ENCODE measurements around the gene KREMEN2. TPM values are rescaled to one million over a fixed set of nuclear protein-coding genes. Genes with fewer than 3 reads are reported as not detected.

KREMEN2 gene
- total RNA-seq, 1 experiment from 2014 or later: 7.5 TPM

GRCh38 chr16:2987833-2988232 lies 23.8 kb downstream of the KREMEN2 start:
- TF ChIP-seq MYBL2 (CRISPR knock-in tag; IDR thresholded peaks at IDR 0.05) (no peak), NFATC4 (CRISPR knock-in tag; IDR thresholded peaks at IDR 0.05) (no peak), SOX15 (CRISPR knock-in tag; IDR thresholded peaks at IDR 0.05) (no peak), ATF1 (CRISPR knock-in tag; IDR thresholded peaks at IDR 0.05) (no peak), ZNF138 (CRISPR knock-in tag; conservative IDR thresholded peaks at IDR 0.05) (no peak), ZNF423 (CRISPR knock-in tag; IDR thresholded peaks at IDR 0.05) (no peak), ARID4B (CRISPR knock-in tag; IDR thresholded peaks at IDR 0.05; ENCODE audit: borderline replicate concordance) (no peak), TEAD1 (CRISPR knock-in tag; IDR thresholded peaks at IDR 0.05) (no peak), ZNF416 (CRISPR knock-in tag; IDR thresholded peaks at IDR 0.05) (no peak), EMX1 (CRISPR knock-in tag; IDR thresholded peaks at IDR 0.05) (no peak), SMAD4 (CRISPR knock-in tag; IDR thresholded peaks at IDR 0.05) (no peak), TP53 (CRISPR knock-in tag; IDR thresholded peaks at IDR 0.05) (no peak)

GRCh38 chr16:2988590-2989099 lies 24.6 kb downstream of the KREMEN2 start:
- Mint-ChIP-seq H3K4me1 (peaks cover 21% of the 10 kb centered on the region), H3K27me3 (ENCODE audit: low read depth) (peaks cover 6% of the 10 kb centered on the region; the same call in 1 of the 2 replicates), H3K9me3 (no peaks in the 10 kb centered on the region), H3K27ac (no peak overlapping the region), H3K4me3 (no peak overlapping the region), H3K36me3 (no peaks in the 10 kb centered on the region)
- ChIA-PET POLR2A (interaction anchor here (1.1 kb wide), 1 partner anchor 17 kb away, joined by 4 read pairs; no protein-coding TSS in a partner anchor), CTCF (interaction anchor here (1.0 to 1.8 kb wide), 4 partner anchors 13 to 70 kb away, joined by 4 to 6 read pairs (median 4); no protein-coding TSS in a partner anchor)
- TF ChIP-seq TP53 (CRISPR knock-in tag; IDR thresholded peaks at IDR 0.05) (no peak), CREM (CRISPR knock-in tag; IDR thresholded peaks at IDR 0.05) (no peak), SMAD3 (CRISPR knock-in tag; IDR thresholded peaks at IDR 0.05; ENCODE audit: borderline replicate concordance) (no peak), NFE2L1 (CRISPR knock-in tag; IDR thresholded peaks at IDR 0.05) (no peak), NR3C1 (CRISPR knock-in tag; conservative IDR thresholded peaks at IDR 0.05; ENCODE audit: low read depth) (no peak), FOXK1 (CRISPR knock-in tag; IDR thresholded peaks at IDR 0.05) (no peak)
- no peak for DNase-seq (ENCODE audit: low spot score)
- ATAC-seq: peak; percentile 10; the same call in 1 of the 2 replicates

More at GRCh38 chr16:2987833-2988232, 23.8 kb downstream of the KREMEN2 start:
- H3K36me3 Mint-ChIP-seq: no peaks in the 10 kb centered on the region
- CTCF ChIA-PET: interaction anchor here (1.0 to 1.8 kb wide), 2 partner anchors 18 to 71 kb away, joined by 4 to 6 read pairs; no protein-coding TSS in a partner anchor
- DNase-seq (ENCODE audit: low spot score) (no peak), ATAC-seq (no peak)
- POLR2A ChIA-PET: no interaction called here
- H3K27me3 Mint-ChIP-seq (ENCODE audit: low read depth): peaks cover 6% of the 10 kb centered on the region; the same call in 1 of the 2 replicates
- H3K4me1 Mint-ChIP-seq: peaks cover 23% of the 10 kb centered on the region
- H3K27ac Mint-ChIP-seq: no peak overlapping the region
- no peak overlapping the region for H3K4me3 Mint-ChIP-seq
- H3K9me3 Mint-ChIP-seq: no peaks in the 10 kb centered on the region

- Mint-ChIP-seq H3K9me3 (no peaks in the 10 kb centered on the region), H3K27me3 (ENCODE audit: low read depth) (no peaks in the 10 kb centered on the region), H3K27ac (no peak overlapping the region), H3K36me3 (no peaks in the 10 kb centered on the region), H3K4me1 (peaks cover 21% of the 10 kb centered on the region), H3K4me3 (no peak overlapping the region)
- DNase-seq (ENCODE audit: low spot score) (no peak), ATAC-seq (peak; percentile 32)
- CTCF ChIA-PET: interaction anchor here (0.7 to 3.1 kb wide), 7 partner anchors 10 to 41 kb away, joined by 3 to 13 read pairs (median 9); partner anchors contain the start of gene KREMEN2
- TF ChIP-seq USF2 (CRISPR knock-in tag; IDR thresholded peaks at IDR 0.05) (peak; percentile 15; the same call in 1 of the 2 replicates), TCF7 (CRISPR knock-in tag; IDR thresholded peaks at IDR 0.05; ENCODE audit: low read depth) (no peak)
- POLR2A ChIA-PET: interaction anchor here (0.9 to 1.4 kb wide), 3 partner anchors 10 to 23 kb away, joined by 3 to 5 read pairs (median 3); no protein-coding TSS in a partner anchor
Measured at GRCh38 chr16:2990891-2991290, 26.8 kb downstream of the KREMEN2 start.
